HepG2 (cell line): ENCODE results near the gene FNDC3B. TPM values are rescaled to one million over a fixed set of nuclear protein-coding genes. Genes with fewer than 3 reads are reported as not detected.

Source experiments
- CENPT ChIP-seq: sonication (generic); formaldehyde crosslinking; IDR thresholded peaks from 2 replicates; pipeline ENCODE4 v1.8.0; 2022; ENCODE audit warnings: low read depth, mild to moderate bottlenecking, moderate library complexity, missing genetic modification reagents
- KDM5B ChIP-seq: sonication (generic); formaldehyde crosslinking; IDR thresholded peaks from 2 replicates; pipeline ENCODE4 v1.4.0; 2020; ENCODE audit warnings: missing genetic modification reagents, mild to moderate bottlenecking, borderline replicate concordance
- KLF16 ChIP-seq, 2 experiments: sonication (generic) in 1 of 2; formaldehyde crosslinking in 1 of 2; IDR thresholded peaks; 2 replicates each; pipeline versions ENCODE4 v1.6.1 to v1.8.0; 2016 to 2023; ENCODE audit warnings: missing genetic modification reagents in 2 of 2, missing compliant biosample characterization in 1 of 2
- LCORL ChIP-seq, 2 experiments: fragments of 450-650 bp in 1 of 2; sonication (generic) in 1 of 2; formaldehyde crosslinking in 1 of 2; IDR thresholded peaks; 2 replicates each; pipeline versions ENCODE4 v1.5.0 to v1.6.1; 2017 to 2020; ENCODE audit warnings: antibody characterized with exemption in 1 of 2, missing genetic modification reagents in 1 of 2
- ZNF547 ChIP-seq: sonication (generic); formaldehyde crosslinking; IDR thresholded peaks from 2 replicates; pipeline ENCODE4 v1.5.1; 2020; ENCODE audit warnings: mild to moderate bottlenecking, missing genetic modification reagents
- ZNF552 ChIP-seq: sonication (generic); formaldehyde crosslinking; IDR thresholded peaks from 2 replicates; pipeline ENCODE4 v1.9.0; 2022; ENCODE audit warnings: missing genetic modification reagents, mild to moderate bottlenecking, borderline replicate concordance
- polyA plus RNA-seq, 8 experiments: library from polyadenylated mRNA; depleted of rRNA in 3 of 8; stranded (reverse) in 7 of 8; unstranded in 1 of 8; fragments of >200 nt; fragmentation: Illumina TruSeq in 4 of 8; extraction: Trizol in 4 of 8; gene quantifications; 2 replicates each; pipeline versions ENCODE4 v1.2.1 to v1.2.3, GENCODE V29; 2011 to 2016; ENCODE audit warnings: low read depth in 4 of 8, missing spikeins in 1 of 8, mixed read lengths in 1 of 8; ENCODE audit not compliant: insufficient read depth in 1 of 8
- total RNA-seq, 5 experiments: library from RNA; depleted of rRNA; stranded (reverse); fragments of >200 nt; fragmentation: Illumina TruSeq; extraction: Trizol; gene quantifications; 2 replicates each; pipeline ENCODE4 v1.2.3, GENCODE V29; 2016; ENCODE audit warnings: low read depth in 1 of 5
- TF ChIP-seq, protein P1 (sequence below): IDR thresholded peaks from 2 replicates; pipeline ENCODE4 v1.6.1; 2016; ENCODE audit warnings: missing compliant biosample characterization, missing genetic modification reagents, borderline replicate concordance
- TF ChIP-seq, protein P2 (sequence below): sonication (generic); formaldehyde crosslinking; IDR thresholded peaks from 2 replicates; pipeline ENCODE4 v1.8.1; 2023; ENCODE audit warnings: mild to moderate bottlenecking, moderate library complexity, missing genetic modification reagents
- TF ChIP-seq, protein P3 (sequence below): sonication (generic); formaldehyde crosslinking; IDR thresholded peaks from 2 replicates; pipeline ENCODE4 v1.9.0; 2022; ENCODE audit warnings: missing genetic modification reagents, mild to moderate bottlenecking, borderline replicate concordance
- TF ChIP-seq, protein P4 (sequence below): sonication (generic); formaldehyde crosslinking; IDR thresholded peaks from 2 replicates; pipeline ENCODE4 v1.5.1; 2020; ENCODE audit warnings: missing genetic modification reagents, mild to moderate bottlenecking, borderline replicate concordance
- TF ChIP-seq, protein P5 (sequence below): sonication (generic); formaldehyde crosslinking; IDR thresholded peaks from 2 replicates; pipeline ENCODE4 v1.5.1; 2020; ENCODE audit warnings: mild to moderate bottlenecking, missing genetic modification reagents, borderline replicate concordance
- TF ChIP-seq, protein P6 (sequence below): sonication (generic); formaldehyde crosslinking; IDR thresholded peaks from 2 replicates; pipeline ENCODE4 v1.4.0; 2020; ENCODE audit warnings: missing genetic modification reagents, mild to moderate bottlenecking, borderline replicate concordance

FNDC3B gene
- total and polyA plus RNA-seq, 2 of the 13 experiments (the other 11 are each of a cell fraction or from before 2014, with no cell fraction given), result 74.8 to 103 TPM

DNA sequence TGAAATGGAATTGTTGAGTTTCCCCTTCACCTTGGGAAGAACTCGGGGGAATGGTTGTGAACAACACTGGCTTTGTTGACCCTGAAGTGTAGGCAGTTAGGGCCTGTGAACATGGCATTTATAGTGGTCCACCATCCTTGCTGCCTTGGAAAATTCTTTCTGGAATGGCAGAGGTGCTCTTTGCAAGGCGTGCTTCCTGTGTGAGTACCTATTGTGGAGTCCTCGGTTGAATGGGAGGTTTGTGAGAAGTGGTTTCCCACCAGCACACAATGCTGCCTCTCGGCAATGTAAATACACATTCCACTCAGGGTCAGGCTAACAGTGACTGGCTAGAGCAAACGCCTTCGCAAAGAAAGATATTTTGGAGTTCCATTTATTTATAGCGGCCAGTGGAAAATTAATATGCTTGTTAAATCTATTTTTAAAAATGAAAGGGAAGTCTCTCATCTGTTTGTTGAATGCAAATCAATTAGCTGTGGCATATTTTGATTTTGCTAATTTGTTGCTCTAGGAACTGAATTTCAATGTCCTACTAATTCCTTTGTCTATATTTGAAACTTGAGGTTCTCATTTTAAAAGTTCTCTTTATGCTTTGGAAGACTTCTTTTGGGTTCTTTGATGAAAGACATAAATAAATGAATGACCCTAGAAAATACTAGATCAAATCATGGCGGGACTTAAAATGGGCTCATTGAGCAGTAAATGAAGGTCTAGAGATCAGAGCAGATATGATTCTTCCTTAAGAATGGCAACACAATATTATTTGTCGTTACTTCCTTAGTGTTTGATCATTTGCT, 59.5 kb downstream of the FNDC3B start (continued):
- TF ChIP-seq, protein P1, sequence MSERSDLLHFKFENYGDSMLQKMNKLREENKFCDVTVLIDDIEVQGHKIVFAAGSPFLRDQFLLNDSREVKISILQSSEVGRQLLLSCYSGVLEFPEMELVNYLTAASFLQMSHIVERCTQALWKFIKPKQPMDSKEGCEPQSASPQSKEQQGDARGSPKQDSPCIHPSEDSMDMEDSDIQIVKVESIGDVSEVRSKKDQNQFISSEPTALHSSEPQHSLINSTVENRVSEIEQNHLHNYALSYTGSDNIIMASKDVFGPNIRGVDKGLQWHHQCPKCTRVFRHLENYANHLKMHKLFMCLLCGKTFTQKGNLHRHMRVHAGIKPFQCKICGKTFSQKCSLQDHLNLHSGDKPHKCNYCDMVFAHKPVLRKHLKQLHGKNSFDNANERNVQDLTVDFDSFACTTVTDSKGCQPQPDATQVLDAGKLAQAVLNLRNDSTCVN (CRISPR knock-in tag), result peak; percentile 96
- TF ChIP-seq CENPT (no peak), KDM5B (no peak), KLF16 (CRISPR knock-in tag; IDR thresholded peaks at IDR 0.05) (0 out of 4 replicates have a peak, but pooled peaks of 1 of the 2 experiments have one; percentile 31), LCORL (IDR thresholded peaks at IDR 0.05) (no peak), LCORL (CRISPR knock-in tag; IDR thresholded peaks at IDR 0.05) (no peak), ZNF547 (CRISPR knock-in tag) (no peak), ZNF552 (no peak)
- TF ChIP-seq, protein P2, sequence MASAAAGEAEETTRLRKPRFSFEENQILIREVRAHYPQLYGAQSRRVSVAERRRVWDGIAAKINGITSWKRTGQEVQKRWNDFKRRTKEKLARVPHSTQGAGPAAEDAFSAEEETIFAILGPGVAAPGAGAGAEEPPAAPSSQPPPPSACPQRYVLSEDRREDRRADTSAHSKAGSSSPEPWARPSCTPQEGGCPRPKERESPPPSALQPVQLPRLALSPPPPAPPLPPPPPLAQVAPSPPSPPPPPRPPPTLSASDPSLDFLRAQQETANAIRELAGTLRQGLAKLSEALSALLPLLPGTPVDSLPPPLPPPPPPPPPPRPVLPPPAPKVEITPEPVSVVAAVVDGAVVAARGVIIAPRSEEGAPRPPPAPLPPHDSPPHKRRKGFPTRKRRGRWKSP, result no peak
- TF ChIP-seq, protein P3, sequence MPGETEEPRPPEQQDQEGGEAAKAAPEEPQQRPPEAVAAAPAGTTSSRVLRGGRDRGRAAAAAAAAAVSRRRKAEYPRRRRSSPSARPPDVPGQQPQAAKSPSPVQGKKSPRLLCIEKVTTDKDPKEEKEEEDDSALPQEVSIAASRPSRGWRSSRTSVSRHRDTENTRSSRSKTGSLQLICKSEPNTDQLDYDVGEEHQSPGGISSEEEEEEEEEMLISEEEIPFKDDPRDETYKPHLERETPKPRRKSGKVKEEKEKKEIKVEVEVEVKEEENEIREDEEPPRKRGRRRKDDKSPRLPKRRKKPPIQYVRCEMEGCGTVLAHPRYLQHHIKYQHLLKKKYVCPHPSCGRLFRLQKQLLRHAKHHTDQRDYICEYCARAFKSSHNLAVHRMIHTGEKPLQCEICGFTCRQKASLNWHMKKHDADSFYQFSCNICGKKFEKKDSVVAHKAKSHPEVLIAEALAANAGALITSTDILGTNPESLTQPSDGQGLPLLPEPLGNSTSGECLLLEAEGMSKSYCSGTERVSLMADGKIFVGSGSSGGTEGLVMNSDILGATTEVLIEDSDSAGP, result no peak; the same call in 1 of the 2 replicates
- TF ChIP-seq, protein P4, sequence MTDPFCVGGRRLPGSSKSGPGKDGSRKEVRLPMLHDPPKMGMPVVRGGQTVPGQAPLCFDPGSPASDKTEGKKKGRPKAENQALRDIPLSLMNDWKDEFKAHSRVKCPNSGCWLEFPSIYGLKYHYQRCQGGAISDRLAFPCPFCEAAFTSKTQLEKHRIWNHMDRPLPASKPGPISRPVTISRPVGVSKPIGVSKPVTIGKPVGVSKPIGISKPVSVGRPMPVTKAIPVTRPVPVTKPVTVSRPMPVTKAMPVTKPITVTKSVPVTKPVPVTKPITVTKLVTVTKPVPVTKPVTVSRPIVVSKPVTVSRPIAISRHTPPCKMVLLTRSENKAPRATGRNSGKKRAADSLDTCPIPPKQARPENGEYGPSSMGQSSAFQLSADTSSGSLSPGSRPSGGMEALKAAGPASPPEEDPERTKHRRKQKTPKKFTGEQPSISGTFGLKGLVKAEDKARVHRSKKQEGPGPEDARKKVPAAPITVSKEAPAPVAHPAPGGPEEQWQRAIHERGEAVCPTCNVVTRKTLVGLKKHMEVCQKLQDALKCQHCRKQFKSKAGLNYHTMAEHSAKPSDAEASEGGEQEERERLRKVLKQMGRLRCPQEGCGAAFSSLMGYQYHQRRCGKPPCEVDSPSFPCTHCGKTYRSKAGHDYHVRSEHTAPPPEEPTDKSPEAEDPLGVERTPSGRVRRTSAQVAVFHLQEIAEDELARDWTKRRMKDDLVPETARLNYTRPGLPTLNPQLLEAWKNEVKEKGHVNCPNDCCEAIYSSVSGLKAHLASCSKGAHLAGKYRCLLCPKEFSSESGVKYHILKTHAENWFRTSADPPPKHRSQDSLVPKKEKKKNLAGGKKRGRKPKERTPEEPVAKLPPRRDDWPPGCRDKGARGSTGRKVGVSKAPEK (CRISPR knock-in tag), result no peak
- TF ChIP-seq, protein P5, sequence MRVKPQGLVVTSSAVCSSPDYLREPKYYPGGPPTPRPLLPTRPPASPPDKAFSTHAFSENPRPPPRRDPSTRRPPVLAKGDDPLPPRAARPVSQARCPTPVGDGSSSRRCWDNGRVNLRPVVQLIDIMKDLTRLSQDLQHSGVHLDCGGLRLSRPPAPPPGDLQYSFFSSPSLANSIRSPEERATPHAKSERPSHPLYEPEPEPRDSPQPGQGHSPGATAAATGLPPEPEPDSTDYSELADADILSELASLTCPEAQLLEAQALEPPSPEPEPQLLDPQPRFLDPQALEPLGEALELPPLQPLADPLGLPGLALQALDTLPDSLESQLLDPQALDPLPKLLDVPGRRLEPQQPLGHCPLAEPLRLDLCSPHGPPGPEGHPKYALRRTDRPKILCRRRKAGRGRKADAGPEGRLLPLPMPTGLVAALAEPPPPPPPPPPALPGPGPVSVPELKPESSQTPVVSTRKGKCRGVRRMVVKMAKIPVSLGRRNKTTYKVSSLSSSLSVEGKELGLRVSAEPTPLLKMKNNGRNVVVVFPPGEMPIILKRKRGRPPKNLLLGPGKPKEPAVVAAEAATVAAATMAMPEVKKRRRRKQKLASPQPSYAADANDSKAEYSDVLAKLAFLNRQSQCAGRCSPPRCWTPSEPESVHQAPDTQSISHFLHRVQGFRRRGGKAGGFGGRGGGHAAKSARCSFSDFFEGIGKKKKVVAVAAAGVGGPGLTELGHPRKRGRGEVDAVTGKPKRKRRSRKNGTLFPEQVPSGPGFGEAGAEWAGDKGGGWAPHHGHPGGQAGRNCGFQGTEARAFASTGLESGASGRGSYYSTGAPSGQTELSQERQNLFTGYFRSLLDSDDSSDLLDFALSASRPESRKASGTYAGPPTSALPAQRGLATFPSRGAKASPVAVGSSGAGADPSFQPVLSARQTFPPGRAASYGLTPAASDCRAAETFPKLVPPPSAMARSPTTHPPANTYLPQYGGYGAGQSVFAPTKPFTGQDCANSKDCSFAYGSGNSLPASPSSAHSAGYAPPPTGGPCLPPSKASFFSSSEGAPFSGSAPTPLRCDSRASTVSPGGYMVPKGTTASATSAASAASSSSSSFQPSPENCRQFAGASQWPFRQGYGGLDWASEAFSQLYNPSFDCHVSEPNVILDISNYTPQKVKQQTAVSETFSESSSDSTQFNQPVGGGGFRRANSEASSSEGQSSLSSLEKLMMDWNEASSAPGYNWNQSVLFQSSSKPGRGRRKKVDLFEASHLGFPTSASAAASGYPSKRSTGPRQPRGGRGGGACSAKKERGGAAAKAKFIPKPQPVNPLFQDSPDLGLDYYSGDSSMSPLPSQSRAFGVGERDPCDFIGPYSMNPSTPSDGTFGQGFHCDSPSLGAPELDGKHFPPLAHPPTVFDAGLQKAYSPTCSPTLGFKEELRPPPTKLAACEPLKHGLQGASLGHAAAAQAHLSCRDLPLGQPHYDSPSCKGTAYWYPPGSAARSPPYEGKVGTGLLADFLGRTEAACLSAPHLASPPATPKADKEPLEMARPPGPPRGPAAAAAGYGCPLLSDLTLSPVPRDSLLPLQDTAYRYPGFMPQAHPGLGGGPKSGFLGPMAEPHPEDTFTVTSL (CRISPR knock-in tag), result peak; percentile 81
- TF ChIP-seq, protein P6, sequence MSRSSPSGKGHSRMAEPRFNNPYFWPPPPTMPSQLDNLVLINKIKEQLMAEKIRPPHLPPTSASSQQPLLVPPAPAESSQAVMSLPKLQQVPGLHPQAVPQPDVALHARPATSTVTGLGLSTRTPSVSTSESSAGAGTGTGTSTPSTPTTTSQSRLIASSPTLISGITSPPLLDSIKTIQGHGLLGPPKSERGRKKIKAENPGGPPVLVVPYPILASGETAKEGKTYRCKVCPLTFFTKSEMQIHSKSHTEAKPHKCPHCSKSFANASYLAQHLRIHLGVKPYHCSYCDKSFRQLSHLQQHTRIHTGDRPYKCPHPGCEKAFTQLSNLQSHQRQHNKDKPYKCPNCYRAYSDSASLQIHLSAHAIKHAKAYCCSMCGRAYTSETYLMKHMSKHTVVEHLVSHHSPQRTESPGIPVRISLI (CRISPR knock-in tag), result no peak; the same call in 1 of the 2 replicates
